ENCODE measurements around the gene NR2F1.

Gene NR2F1

DNA sequence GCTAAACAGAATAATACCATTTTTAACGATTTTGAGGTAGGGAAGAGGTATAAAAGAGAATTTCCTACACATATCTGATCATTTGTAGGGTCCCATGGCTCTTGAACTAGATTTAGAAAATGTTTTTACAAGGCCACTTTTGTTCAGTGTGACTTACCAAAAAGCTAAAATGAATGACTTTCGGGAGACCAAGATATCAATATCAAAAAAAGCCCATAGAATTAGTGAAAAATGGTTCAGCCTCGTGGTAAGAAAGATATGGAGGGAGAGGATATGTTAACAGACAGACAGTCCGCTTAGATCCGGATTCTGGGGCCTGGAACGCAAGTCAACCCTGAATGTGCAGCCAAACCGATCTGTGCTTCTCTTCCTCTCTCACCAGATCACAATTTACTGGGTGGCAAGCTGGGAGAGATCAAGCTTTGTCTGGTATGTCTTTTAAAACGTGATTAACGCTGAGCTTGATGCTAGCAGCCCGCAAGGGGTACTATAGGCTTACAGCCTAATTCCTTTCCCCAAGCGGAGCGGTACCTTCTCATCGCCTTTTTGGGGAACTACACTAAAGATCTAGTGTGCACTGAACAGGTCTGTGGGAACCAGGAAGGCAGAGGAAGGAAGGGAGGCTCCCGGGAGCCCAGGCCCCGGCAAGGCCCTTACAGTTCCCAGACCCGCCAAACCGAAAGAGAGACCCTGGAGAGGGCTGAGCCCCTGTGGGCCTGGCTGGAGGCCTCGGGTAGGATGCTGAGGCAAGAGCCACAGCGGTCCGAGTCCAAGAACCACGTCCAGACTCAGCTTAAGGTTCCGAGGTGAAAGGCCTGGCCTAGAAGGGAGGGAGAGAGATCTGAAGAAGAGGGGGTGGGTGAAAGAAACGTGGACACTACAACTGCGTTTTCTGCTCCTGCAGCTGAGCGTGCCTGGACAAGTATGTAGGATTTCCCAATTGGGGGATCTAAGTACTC lies 4.9 kb upstream of the NR2F1 start:
- no peak for DNase-seq

DNA sequence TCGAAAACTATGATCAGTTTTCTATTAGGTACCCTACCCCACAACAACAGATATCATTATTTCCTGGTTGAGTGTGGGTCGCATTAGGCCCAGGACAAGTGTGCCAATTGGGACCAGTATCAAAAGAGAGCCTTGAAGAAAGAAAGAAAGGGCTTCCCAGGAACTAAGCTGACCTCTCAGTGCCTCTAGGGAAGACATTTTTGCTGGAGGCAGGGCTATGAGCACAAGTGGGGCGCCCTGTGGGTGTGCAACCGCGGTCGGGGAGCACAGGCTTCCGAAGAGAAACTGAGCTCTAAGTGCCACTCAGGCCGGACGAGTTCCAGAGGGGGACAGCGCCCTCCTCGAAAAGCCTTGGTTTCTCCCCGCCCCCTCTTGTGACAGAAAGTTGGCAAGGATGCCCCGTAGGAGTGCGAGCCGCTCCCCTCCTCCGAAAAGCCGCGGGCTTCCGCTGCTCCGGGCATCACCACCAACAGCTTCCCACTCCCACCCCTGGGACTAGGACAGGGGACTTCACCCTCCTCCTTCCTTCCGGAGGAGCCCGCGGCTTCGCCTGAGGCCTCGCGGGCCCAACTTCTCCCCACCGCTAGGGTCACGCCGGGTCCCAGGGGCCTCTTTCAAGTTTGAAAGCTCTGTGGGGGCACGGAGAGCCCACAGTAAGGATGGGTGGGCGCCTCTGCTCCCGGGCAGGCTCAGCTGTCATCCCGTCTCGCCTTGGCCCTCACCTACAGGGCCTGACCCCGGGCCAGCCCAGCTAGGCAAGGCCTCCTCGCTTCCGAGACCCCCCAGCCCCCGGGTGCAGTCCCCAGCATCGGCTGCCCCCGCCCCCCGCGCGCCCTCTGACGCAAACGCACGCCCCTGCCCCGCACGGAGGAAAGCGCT lies 4.0 kb upstream of the NR2F1 start:
- DNase-seq: no peak

DNA sequence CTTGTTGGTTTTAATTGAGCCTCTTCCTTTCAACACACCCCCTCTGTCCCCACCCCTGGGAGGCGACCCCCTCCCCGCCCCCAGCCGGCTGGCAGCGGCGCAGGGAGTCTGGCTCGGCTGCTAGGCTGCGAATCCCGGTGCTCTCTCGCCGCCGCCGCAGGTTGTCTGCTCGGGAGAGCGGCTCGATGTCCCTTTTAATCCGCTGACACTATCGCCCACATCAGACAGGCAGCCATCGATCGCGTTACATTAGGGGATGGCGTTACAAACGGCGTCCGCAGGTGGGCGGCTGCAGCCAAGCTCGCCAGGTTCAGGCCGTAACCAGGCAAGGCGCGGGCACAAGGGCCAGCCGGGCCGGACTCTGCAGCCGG lies 3.3 kb upstream of the NR2F1 start:
- DNase-seq: no peak

DNA sequence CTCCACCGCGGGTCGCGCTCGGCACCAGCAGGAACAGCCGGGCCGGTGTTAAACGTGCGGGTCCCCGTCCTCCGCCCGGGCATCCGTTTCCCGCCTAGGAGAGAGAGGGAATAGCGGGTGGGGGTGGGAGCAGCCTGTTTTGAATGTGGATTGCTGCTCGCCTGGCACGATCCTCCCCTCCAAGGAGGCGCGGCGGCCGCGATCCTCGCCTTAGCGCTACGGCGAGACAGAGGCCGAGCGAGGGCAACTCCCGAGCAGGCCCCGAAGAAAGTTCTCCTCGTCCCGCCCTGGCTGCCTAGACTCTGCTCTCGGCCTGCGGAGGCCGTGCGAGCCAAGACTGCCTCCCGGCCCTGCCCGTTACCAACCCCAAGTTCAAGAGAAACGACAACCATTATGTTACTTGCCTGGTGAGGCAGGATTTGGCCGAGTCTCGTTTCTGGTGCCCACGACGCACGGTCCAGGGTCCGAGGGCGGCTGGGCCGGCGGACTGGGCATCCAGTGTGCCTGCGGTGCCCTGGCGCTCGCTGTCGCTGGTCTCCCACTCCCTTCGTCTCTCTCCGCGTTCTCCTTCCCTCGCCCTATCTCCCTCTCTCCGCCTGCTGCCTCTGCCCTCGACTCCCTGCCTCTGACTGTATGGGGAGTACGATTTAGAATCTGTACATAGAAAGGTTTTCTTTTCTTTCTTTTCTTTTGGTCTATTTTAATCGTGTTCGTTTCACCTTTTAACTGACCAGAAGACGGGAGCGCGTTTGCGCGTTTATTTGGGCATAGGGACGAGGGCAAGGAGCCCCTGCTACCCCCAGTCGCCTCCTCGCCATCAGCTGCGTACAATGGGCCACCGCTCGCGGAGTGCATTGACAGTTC lies 2.7 kb upstream of the NR2F1 start:
- no peak for DNase-seq

DNA sequence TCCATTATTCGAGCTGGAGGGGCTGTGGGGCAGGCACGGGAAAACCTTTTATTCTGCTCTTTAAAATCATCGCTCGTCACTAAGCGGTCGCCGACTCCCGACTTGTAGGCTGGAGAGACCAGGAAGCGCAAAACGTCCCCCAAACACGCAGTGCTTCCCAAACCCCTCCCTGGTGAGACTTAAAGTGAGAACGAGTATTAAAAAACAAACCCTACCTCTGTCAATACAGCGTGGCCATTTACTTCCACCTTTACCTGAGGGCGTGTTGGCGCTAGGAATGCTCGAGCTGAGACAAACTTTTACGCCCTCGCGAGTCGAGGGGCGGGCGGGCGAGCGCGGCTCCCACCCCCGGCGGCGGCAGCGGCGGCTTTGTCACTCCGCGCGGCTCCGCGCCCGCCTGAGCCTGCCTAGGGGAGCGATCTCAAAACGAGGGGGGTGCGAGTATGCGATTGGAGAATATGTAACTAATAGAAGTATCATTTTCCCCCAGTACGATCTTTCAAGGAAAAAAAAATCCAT lies 2.0 kb upstream of the NR2F1 start, which contains the start of gene NR2F1-AS1:
Gene NR2F1-AS1, minus strand, starts transcription at position 293 of the 519 bp plus-strand sequence.
- no peak for DNase-seq

DNA sequence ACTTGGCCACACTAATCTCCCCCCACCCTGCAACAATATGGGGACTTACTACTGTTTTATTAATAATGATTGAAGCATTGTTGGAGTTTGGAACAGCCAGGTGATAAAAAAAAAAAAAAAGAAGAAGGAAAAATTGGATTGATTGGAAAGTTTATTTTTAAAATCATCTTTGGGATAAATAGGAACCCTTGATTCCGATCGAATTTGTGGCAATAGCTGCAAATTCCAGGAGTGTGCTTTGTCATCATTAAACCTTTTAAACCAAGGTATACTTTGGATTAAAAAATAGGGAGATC lies 907 bp upstream of the NR2F1 start:
- DNase-seq: no peak

DNA sequence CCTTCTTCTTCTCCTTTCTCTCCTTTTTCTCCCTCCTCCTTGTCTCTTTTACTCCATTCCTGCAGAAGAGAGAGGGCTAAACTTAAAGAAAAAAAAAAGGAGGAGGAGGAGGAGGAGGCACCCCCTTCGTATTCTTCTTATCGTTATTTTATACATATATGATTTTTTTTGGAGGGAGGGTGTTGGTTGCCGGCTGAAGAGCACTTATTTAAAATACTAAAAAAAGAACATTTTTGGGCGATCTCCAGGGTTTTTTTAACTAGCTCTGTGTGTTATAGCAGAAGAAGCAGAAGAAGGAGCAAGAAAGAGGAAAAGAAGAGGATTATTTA lies 381 bp downstream of the NR2F1 start:
- DNase-seq: no peak

DNA sequence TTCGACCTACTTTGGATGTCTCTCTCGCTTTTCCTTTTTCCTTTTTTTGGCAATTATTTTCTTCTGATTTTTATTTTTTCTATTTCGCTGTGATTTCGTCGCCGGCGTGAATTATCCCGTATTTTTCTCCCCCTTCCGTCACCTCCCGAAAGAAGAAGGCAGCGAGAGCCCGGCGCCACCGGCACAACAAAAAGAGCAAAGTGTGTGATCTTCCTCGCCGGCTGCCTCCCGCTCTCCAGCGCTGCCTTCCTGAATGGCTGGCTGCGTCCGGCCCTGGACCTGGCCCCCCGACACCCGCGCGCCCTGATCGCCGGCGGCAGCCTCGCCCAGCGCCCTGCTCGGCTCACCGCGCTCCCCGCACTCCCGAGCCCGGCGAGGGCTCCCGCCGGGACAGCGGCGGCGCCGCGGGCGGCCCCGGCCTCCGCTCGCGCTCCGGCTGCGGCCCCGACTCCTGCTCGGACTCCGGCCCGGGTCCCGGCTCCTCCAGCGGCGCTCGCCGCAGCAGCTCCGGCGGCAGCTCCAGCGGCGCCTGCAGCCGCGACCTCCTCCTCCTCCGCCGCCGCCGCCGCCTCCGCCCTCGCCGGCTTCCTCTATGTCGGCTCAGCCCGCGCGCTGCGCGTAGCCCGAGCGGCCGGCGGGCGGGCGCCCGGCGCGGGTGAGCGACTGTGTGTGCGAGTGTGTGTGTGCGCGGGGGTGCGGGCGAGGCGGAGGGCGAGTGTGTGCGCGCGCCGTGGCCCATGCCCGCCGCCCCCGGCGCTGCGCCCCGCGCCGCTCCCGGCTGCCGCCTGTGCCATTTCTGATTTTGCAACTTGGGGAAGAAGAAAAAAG lies 960 bp downstream of the NR2F1 start:
- peak in 1 of 2 experiments; percentile 32 for DNase-seq

DNA sequence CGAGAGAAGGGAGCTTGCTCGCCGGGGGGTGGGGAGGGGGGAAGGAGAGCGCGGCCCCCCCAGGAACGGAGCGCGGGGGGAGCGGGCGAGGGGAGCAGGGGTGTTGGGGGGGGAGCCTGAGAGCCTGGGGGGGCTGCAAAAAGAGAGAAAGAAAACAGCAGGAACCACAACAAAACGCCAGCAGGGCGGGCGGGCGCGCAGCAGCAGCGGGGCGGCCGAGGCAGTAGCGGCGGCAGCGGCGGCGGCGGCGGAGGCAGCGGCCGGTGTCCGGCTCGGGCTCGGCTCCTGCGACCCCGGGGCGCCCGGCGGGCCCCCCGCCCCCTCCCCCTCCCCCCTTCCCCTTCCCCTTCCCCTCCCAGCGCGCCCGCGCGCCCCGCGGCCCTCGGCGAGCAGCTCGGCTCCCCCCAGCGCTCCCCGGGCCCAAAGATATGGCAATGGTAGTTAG lies 1.6 kb downstream of the NR2F1 start:
- no peak for DNase-seq

DNA sequence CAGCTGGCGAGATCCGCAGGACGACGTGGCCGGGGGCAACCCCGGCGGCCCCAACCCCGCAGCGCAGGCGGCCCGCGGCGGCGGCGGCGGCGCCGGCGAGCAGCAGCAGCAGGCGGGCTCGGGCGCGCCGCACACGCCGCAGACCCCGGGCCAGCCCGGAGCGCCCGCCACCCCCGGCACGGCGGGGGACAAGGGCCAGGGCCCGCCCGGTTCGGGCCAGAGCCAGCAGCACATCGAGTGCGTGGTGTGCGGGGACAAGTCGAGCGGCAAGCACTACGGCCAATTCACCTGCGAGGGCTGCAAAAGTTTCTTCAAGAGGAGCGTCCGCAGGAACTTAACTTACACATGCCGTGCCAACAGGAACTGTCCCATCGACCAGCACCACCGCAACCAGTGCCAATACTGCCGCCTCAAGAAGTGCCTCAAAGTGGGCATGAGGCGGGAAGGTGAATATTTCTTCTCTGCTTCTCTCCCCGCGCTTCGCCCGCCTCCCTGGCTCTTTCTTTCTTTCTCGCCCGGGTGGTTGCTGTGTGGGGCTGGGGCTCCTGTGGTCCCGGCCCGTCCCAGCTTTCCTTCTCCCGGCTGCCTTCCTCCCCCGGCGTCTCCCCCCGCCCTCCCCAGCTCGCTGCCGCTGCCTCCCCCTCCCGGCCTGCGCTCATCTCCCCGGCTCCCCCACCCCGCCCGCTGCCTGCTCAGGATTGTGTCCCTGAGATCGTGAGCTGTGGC lies 2.2 kb downstream of the NR2F1 start:
- DNase-seq: no peak

DNA sequence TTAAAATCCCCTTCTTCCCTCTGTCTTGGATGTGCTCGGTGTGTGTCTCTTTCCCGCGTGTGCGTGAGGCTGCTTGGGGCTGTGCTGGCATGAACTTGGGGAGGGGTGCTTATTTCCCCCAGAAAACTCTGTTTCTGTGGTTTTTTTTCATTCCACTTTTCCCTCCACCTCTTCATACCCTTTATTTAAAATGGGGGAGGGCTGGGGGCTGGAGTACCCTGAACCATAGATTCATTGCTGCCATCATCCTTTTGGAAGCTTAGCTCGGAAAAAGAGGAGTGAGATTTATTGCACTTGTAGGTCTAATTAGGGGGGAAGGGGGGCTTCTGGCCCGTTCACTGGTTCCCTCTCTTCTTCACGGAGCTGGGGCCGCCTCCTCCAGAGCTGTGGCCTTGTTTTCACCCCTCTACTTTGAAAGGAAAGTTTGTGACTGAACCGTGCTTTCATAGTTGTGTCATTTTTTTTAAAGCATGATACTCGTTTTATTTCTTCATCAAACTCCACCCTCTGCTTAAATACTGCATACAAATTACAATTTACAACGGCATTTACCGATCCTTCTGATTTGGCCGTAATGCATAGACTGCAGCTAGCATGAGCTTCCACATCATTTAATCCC lies 2.9 kb downstream of the NR2F1 start:
- no peak for DNase-seq

DNA sequence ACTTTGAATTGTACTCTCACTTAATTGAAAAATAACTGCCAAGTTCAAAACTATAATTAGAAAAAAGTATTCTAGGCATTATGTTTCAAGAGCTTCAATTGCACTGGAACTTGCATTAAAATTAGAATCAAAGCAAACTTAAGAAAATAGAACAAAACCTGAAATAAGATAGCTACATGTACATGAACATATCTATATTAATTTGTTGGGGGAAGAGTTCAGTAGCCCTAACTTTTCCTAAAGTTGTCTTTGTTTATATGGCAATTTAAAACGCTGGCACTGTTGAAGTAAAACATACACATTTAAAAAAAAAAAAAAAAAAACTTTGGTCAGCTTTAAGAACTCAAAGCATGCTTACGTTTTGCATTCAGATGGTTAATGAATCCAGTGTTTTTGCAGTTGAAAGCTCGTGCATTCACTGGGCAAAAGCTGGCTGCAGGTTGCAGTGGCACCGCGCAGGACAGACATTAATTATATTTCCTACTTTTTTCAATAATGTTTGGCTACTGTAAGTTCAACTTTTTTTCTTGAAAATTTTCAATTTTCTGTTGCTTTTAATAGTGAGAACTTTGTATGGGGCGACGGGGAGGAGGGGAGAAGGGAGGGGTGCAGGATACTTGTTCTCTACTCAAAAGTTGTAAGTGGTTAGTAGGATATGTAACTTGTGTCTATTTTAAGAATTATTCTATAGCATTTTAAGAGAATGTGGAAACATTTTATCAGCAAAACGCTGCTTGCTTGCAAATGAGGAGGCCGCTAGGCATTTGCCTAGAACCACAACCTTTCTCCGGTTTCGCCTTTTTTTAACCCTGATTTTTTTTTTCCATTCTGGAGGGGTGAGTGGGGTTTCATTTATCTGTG lies 3.9 kb downstream of the NR2F1 start:
- no peak for DNase-seq

DNA sequence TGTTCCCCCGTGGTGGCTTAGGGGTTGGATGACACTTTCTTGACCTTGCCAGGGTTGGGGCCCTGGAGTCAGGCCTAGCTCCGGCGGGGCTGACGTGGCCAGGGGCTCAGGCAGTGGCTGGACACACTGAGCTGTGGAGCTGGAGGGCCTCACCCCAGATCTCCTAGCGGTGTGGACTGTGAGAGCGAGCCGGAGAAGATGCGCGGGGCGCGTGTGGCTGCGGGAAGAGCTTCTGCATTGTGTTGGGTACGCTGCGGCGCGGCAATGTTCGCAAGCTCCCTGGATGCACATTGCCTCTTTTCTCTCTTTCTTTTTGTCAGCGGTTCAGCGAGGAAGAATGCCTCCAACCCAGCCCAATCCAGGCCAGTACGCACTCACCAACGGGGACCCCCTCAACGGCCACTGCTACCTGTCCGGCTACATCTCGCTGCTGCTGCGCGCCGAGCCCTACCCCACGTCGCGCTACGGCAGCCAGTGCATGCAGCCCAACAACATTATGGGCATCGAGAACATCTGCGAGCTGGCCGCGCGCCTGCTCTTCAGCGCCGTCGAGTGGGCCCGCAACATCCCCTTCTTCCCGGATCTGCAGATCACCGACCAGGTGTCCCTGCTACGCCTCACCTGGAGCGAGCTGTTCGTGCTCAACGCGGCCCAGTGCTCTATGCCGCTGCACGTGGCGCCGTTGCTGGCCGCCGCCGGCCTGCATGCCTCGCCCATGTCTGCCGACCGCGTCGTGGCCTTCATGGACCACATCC lies 4.8 kb downstream of the NR2F1 start:
- no peak for DNase-seq

DNA sequence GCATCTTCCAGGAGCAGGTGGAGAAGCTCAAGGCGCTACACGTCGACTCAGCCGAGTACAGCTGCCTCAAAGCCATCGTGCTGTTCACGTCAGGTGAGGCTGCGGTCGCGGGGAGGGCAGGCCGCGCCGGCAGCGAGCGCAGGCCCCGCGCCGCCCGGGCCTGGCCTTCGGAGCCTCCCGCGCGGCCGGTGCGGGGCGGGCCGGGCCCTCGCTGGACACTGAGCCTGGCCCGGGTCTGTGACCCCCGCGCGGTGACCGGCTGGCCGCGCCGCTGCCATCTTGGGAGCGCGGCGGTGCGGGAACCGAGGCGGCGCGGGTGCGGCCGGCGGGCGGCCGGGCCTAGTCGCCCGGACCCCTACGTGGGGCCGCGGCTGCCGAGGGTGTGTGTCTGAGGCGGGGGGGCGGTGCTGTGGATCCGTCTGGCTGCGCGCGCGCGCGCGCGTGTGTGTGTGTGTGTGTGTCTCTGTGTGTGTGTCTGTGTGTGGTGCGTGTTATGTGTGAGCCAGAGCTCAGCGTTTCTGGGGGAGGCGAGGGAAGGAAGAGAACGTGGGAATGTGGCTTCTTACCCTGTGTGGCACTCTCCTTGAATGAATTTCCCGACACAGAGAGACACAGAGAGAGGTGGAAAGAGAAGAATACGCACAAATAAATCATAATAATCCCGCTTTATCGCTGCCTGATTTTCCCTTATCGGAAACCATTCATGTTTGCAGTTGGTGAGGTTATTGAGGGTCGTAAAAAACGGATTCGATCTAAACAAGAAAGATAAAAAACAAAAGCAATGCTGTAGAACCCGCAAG lies 5.5 kb downstream of the NR2F1 start:
- DNase-seq: no peak

DNA sequence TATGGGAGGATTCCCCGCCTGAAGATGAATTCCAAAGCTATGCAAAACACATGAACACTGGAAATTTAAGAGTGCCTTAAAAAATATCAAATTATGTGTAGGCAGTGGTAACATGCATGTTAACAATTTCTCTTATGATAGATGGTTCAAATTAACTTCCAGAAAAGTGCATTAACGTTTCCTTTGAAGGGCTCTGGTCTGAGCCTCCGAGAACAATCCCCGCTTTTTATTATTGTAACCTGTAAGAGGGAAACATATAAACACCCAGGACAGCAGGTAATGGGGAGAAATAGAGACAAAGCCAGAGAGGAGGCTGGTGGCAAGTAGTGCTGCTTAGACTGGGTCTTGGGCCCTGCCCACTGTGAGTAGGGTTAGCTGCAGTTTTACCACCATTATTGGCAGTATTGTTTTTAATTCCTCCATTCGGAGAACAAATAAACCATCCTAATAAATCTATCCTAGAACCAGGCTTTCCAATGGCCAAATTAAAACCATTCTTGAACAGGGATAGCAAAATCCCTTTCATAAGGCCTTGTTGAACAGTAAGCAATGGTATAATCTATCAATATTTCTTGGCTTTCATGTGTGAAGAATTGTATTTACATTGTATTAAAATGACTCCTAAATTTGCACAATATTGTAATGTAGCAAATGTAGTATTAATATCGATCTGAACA lies 6.3 kb downstream of the NR2F1 start:
- no peak for DNase-seq

DNA sequence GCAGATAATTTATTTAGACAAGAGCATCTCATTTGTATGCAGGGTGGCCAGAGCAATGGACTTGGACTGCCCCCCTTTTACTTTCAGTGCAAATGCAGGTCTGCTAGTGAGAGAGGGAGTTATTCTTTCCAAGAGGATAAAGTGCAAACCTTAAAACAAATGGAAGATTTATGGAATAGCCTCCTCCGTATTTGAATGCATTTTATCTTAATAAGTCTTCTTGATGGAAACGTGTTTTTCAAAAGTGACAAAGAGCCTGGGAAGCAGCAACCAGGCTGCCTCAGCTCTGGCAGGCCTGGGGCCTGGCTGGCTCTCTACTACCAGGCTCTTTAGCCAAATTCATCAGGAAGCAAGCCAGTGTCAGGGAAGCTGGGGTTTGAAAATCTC lies 6.8 kb downstream of the NR2F1 start:
- no peak for DNase-seq

DNA sequence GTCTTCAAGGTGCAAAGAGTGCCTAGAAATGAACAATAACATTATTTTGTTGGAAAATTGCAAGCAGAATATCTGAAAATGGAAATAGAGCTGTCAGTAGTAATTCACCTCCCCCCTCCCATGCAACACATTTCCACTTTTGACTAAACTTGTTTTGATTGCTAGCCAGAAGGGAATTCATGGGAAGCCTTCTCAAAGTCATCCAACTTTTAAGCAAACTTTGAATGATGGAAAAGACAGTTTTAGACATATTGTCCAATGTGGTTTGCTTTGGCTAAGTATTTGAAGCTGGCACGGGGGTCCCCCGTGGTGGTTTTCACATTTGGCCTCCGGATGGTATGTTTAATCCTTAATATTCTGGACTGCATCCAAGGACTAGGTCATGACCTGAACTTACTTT lies 7.5 kb downstream of the NR2F1 start:
- no peak for DNase-seq
